Activated CD4-positive, alpha-beta memory T cell treated with anti-CD3 and anti-CD28 coated beads for 36 hours (primary cell): ENCODE measurements around the gene ZNF317. TPM values are rescaled to one million over a fixed set of nuclear protein-coding genes. Genes with fewer than 3 reads are reported as not detected.

Source experiments
- CTCF ChIA-PET: fragments of 350-600 bp; sonication (Branson Sonifier 250); formaldehyde crosslinking; loops from one replicate; lab custom pipeline; 2021; ENCODE audit warnings: antibody characterized with exemption, inconsistent platforms; lab: Charles Lee
- POLR2A ChIA-PET: fragments of 350-600 bp; sonication (Branson Sonifier 250); formaldehyde crosslinking; loops from one replicate; lab custom pipeline; 2021; ENCODE audit warnings: antibody characterized with exemption; lab: Charles Lee
- DNase-seq: peaks from one replicate; pipeline ENCODE4 v3.0.0-alpha.2; 2020
- H3K27ac Mint-ChIP-seq: one replicate; pipeline ENCODE4 v1.8.0; 2021; ENCODE audit warnings: mixed read lengths
- H3K27me3 Mint-ChIP-seq: one replicate; pipeline ENCODE4 v1.8.0; 2021; ENCODE audit warnings: mixed read lengths
- H3K36me3 Mint-ChIP-seq: one replicate; pipeline ENCODE4 v1.8.0; 2021; ENCODE audit warnings: mixed read lengths
- H3K4me1 Mint-ChIP-seq: one replicate; pipeline ENCODE4 v1.8.0; 2021; ENCODE audit warnings: low read depth, mixed read lengths
- H3K4me3 Mint-ChIP-seq: one replicate; pipeline ENCODE4 v1.8.0; 2021; ENCODE audit warnings: mild to moderate bottlenecking, mixed read lengths
- H3K9me3 Mint-ChIP-seq: one replicate; pipeline ENCODE4 v1.8.0; 2021; ENCODE audit warnings: mixed read lengths
- intact Hi-C: fragments of 100-400 bp; cut with micrococcal nuclease; formaldehyde crosslinking; loops from one replicate; pipeline ENCODE4 v1.15.1; 2023
- total RNA-seq, 2 experiments: library from RNA; stranded (reverse); gene quantifications; one replicate each; pipeline ENCODE4 v1.2.3, GENCODE V29; 2021

The ZNF317 gene
- 10 to 100 TPM; 31.8 to 31.9 TPM for total RNA-seq

DNA sequence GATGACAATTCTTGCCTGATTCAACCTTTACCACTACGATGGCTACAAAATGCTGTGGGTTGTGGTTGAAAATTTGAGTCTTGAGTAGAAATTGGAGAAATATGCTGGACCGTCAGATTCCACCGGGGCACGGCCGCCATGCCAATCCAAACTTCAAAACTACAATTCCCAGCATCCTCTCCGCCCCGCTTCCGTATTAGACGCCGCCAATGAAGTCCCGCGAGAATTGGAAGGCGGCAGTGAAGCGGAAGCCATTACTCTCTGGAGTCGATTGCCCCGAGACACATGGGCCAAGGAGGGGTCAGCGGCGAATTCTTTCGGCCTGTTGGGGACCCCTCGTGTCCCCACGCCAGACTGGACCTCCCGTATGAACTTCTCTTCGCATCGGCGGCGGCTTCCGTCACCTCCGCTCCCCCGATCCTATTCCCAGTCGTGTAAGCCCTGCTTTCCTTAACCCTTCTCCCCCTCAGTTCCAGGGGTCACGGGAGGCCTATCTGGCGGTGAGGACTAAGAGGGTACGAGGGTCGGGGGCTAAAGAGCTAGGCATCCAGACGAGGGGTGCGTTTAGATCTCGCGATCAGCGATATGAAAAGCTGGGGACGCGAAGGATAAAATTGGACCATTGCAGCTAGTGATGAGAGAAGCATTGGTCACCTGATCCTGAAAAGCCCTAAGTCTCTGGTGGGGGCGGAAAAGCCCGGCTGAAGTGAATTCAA is at the start of gene ZNF317:
TSS of gene ZNF317 (plus strand) at position 239 of the 716 bp plus-strand sequence. CDS start 15,620 bp downstream, outside the sequence.
- H3K9me3 Mint-ChIP-seq, result peaks cover 16% of the 10 kb centered on the region
- intact Hi-C loops, result loop anchor here (1.0 to 5.0 kb wide), 3 partner anchors 182 to 308 kb away; partner anchors contain the start of genes MBD3L1, ZNF266, ZNF558 and ZNF559
- peak within 1 kb of the TSS; percentile 98 for H3K4me3 Mint-ChIP-seq
- CTCF ChIA-PET, result no interaction called here
- H3K36me3 Mint-ChIP-seq, result peaks cover 29% of the 10 kb centered on the region
- no peaks in the 10 kb centered on the region for H3K27me3 Mint-ChIP-seq
- POLR2A ChIA-PET, result interaction anchor here (0.5 to 0.7 kb wide), 2 partner anchors 295 to 720 kb away, joined by 3 read pairs; partner anchors contain the start of gene ZNF266
- H3K27ac Mint-ChIP-seq, result peak within 1 kb of the TSS; percentile 94
- peaks cover 36% of the 10 kb centered on the region for H3K4me1 Mint-ChIP-seq
- peak; percentile 93 for DNase-seq

DNA sequence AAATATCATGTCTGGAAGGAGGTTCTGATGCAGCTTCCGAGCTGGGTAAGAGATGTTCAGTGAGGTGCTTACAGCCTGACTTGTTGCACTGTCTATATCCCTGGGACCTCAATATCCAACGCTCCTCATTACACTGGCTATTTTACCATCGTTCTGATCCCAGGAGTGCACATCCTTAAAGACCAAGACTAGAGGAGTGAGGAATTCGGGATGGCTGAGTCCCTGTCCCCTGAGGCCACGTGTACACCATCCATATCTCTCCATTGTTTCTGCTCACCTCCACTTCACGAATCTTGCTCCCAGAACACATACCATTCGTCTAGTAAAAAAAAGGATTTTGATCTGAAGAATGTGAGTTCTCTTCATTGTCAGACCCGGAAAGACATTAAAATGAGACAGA is 32.8 kb upstream of the ZNF317 start, which contains the start of gene OR7G2:
TSS of gene OR7G2 (minus strand) at position 101 of the 400 bp plus-strand sequence. CDS start 4,232 bp downstream, outside the sequence.
- POLR2A ChIA-PET, result no interaction called here
- H3K9me3 Mint-ChIP-seq, result no peaks in the 10 kb centered on the region
- no peak for DNase-seq
- peaks cover 18% of the 10 kb centered on the region for H3K27me3 Mint-ChIP-seq
- H3K36me3 Mint-ChIP-seq, result no peaks in the 10 kb centered on the region
- intact Hi-C loops, result no loop called here
- no peak within 1 kb of the TSS for H3K4me3 Mint-ChIP-seq
- CTCF ChIA-PET, result no interaction called here
- H3K27ac Mint-ChIP-seq, result no peak within 1 kb of the TSS
- no peaks in the 10 kb centered on the region for H3K4me1 Mint-ChIP-seq

DNA sequence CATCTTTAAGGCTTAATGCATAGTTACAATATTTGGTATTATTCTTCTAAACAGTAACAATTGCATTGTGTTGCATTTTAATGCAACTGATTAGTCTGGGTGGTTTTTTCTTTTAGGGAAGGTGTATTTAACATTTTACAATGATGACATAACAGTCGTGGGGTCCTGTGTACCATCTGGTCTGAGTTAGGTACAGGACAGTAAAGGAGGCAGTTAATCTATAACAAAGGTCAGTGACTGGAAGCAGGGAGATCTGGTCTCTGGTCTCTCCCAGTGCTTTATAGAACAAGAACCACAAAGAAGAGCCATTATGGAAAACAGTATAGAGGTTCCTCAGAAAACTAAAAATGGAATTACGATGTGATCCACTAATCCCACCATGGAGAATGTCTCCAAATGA is 30.2 kb upstream of the ZNF317 start:
- CTCF ChIA-PET, result no interaction called here
- Mint-ChIP-seq H3K4me3 (no peak overlapping the region), H3K9me3 (no peaks in the 10 kb centered on the region), H3K27ac (no peak overlapping the region), H3K36me3 (no peaks in the 10 kb centered on the region), H3K4me1 (no peaks in the 10 kb centered on the region), H3K27me3 (peaks cover 13% of the 10 kb centered on the region)
- POLR2A ChIA-PET, result no interaction called here
- no peak for DNase-seq
- intact Hi-C loops, result no loop called here

DNA sequence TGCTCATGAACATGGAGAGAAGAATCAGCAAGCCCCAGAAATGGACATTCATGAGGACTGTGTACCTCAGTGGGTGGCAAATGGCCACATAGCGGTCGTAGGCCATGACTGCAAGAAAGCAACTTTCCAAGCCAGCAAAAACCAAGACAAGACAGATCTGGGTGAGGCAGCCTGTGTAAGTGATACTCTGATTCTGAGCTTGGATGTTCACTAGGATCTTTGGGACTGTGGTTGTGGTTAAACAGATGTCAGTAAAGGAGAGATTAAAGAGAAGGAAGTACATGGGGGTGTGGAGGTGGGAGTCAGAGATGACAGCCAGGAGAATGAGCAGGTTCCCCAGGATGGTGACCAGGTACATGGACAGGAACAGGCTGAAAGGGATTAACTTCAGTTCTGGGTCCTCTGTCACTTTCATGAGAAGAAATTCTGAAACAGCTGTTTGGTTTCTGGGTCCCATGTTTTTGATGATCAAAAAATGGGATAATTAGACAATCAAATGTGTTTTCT is 24.8 kb upstream of the ZNF317 start, which contains the start of gene OR7G1:
TSS of gene OR7G1 (minus strand) at position 457 of the 507 bp plus-strand sequence. CDS start at position 457, 0 bp downstream.
- CTCF ChIA-PET, result no interaction called here
- no peaks in the 10 kb centered on the region for H3K4me1 Mint-ChIP-seq
- DNase-seq, result no peak
- H3K36me3 Mint-ChIP-seq, result no peaks in the 10 kb centered on the region
- no peak within 1 kb of the TSS for H3K4me3 Mint-ChIP-seq
- intact Hi-C loops, result no loop called here
- H3K27ac Mint-ChIP-seq, result no peak within 1 kb of the TSS
- POLR2A ChIA-PET, result no interaction called here
- no peaks in the 10 kb centered on the region for H3K9me3 Mint-ChIP-seq
- H3K27me3 Mint-ChIP-seq, result peaks cover 4% of the 10 kb centered on the region

DNA sequence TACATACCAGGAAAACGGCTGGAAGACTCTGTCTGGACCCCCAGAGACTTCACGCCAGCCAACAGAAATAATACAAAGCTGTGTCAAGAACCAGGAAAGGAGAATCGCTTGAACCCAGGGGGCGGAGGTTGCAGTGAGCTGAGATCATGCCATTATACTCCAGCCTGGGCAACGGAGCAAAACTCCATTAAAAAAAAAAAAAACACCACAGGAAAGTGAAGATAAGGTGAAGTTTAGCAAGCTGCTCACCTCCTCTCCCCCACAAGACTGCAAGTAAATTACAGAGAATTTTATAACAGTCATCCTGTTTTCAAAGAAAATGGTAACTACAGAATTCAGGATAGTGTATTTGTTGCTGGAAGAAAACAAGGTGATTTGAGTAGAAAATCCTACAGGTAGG is 23.6 kb upstream of the ZNF317 start:
- DNase-seq, result no peak
- CTCF ChIA-PET, result no interaction called here
- Mint-ChIP-seq H3K4me1 (no peaks in the 10 kb centered on the region), H3K36me3 (no peaks in the 10 kb centered on the region), H3K27ac (no peak overlapping the region), H3K27me3 (peaks cover 4% of the 10 kb centered on the region), H3K4me3 (no peak overlapping the region), H3K9me3 (no peaks in the 10 kb centered on the region)
- POLR2A ChIA-PET, result no interaction called here
- intact Hi-C loops, result no loop called here

DNA sequence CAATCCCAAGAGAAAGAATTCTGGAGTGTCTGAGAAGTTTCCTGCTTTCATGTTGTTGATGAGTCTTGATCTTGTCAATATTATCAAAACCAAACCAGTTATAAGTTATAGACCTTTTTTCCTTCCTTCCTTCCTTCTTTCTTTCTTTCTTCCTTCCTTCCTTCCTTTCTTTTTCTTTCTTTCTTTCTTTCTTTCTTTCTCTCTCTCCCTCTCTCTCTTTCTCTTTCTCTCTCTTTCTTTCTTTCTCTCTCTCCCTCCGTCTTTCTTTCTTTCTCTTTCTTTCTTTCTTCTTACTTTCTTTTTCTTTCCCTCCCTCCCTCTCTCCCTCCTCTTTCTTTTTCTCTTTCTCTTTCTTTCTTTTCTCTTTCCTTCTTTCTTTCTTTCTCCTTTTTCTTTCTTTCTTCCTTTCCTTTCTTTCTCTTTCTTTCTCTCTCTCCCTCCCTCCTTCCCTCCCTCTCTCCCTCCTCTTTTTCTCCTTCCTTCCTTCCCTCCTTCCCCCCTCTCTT is 13.2 kb upstream of the ZNF317 start, which contains the start of gene OR7G3:
TSS of gene OR7G3 (minus strand) at position 51 of the 506 bp plus-strand sequence. CDS start at position 51, 0 bp downstream.
- Mint-ChIP-seq H3K4me3 (no peak within 1 kb of the TSS), H3K27ac (no peak within 1 kb of the TSS), H3K9me3 (no peaks in the 10 kb centered on the region), H3K27me3 (peaks cover 13% of the 10 kb centered on the region), H3K4me1 (peaks cover 3% of the 10 kb centered on the region), H3K36me3 (no peaks in the 10 kb centered on the region)
- POLR2A ChIA-PET, result no interaction called here
- intact Hi-C loops, result no loop called here
- CTCF ChIA-PET, result no interaction called here
- DNase-seq, result no peak

DNA sequence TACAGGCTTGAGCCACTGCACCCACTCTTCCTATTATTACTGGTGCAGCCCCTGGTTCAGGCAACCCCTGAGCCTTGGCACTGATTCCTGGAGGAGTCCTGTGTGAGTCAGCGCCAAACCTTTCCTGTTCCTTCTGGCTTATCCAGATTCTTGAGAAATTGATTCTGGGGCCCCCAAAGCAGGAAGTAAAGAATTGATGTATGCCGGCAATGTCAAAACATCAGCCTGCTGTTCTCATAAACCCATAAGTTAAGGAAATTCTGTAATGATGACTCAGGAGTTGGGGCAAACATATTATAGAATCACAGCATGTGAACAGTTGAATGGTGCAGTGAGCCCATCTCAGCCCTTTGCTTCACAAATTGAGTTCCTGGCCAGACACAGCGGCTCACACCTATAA is 12.0 kb upstream of the ZNF317 start:
- Mint-ChIP-seq H3K27me3 (peaks cover 13% of the 10 kb centered on the region), H3K4me1 (peaks cover 3% of the 10 kb centered on the region)
- POLR2A ChIA-PET, result no interaction called here

DNA sequence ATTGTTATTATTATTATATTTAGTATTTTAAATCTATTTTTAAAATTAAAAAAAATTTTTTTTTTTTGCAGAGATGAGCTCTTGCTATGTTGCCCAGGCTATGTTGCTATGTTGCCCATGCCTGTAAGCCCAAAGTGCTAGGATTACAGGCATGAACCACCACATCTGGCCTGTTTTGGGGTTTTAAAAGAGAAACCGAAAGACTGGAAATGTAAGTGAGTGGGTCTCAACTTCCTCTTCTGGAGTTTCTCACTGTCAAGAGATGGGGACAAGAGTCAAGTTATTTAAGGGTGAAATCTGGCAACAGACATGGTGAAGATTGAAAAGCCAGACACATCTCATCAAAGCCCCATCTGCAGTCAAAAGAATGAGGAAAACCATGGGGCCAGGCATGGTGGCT is 9.2 kb upstream of the ZNF317 start:
- ChIA-PET POLR2A (no interaction called here), CTCF (no interaction called here)
- Mint-ChIP-seq H3K36me3 (no peaks in the 10 kb centered on the region), H3K4me1 (peaks cover 3% of the 10 kb centered on the region), H3K27ac (no peak overlapping the region), H3K27me3 (peaks cover 8% of the 10 kb centered on the region), H3K9me3 (no peaks in the 10 kb centered on the region), H3K4me3 (no peak overlapping the region)
- intact Hi-C loops, result no loop called here
- DNase-seq, result no peak

More for the DNA sequence above, 12.0 kb upstream of the ZNF317 start:
- H3K4me3 Mint-ChIP-seq, result no peak overlapping the region
- DNase-seq, result no peak
- no peak overlapping the region for H3K27ac Mint-ChIP-seq
- no peaks in the 10 kb centered on the region for H3K36me3 Mint-ChIP-seq
- H3K9me3 Mint-ChIP-seq, result no peaks in the 10 kb centered on the region
- CTCF ChIA-PET, result no interaction called here
- intact Hi-C loops, result no loop called here

DNA sequence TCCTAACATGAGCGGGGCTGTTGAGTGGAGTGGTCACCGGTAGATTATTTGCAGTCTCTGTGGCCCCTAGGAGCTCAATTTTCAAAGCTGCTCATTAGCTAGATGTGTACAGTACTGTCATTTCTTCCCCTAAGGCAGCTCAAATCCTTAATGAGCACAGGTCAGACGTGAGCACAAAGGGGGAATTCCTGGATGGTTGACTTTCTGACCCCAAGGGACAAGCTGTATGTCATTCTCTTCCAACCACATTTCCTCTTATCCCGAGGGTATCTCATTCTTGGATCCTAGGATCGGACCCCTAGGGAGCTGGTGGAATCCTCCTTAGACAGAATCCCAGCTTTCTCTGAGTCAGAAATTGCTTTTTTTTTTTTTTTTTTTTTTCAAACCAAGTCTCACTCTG is 7.8 kb upstream of the ZNF317 start:
- POLR2A ChIA-PET, result no interaction called here
- CTCF ChIA-PET, result no interaction called here
- H3K27ac Mint-ChIP-seq, result no peak overlapping the region
- peaks cover 3% of the 10 kb centered on the region for H3K4me1 Mint-ChIP-seq
- intact Hi-C loops, result no loop called here
- no peak for DNase-seq
- no peak overlapping the region for H3K4me3 Mint-ChIP-seq
- no peaks in the 10 kb centered on the region for H3K27me3 Mint-ChIP-seq
- H3K9me3 Mint-ChIP-seq, result no peaks in the 10 kb centered on the region
- no peaks in the 10 kb centered on the region for H3K36me3 Mint-ChIP-seq

DNA sequence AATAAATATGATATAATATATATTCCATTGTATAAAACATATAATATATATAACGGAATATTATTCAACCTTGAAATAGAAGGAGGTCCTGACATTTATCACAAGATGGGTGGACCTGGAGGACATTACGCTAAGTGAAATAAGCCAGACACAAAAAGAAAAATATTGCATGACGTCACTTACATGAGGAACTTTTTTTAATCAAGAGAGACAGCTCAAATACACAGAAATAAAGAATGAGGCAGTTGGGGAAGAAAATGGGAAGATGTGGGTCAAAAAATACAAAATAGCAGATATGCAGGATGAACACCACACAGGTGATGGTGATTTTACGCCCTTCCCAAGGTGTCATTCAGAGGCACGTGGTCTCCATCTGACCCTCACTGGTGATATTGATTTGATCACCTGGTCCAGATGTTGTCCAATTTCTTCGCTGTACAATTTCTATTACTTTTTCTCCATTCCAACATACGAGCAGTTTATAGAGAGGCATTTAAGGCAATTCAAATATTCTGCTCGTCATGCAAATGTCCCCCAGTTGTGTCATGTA is 513 bp upstream of the ZNF317 start:
- intact Hi-C loops, result loop anchor here (1.0 to 5.0 kb wide), 3 partner anchors 183 to 307 kb away; partner anchors contain the start of genes MBD3L1, ZNF266, ZNF558 and ZNF559
- H3K9me3 Mint-ChIP-seq, result peaks cover 9% of the 10 kb centered on the region
- H3K4me1 Mint-ChIP-seq, result peaks cover 34% of the 10 kb centered on the region
- H3K27ac Mint-ChIP-seq, result peak overlapping the region; percentile 94
- ChIA-PET POLR2A (no interaction called here), CTCF (no interaction called here)
- H3K27me3 Mint-ChIP-seq, result no peaks in the 10 kb centered on the region
- H3K36me3 Mint-ChIP-seq, result peaks cover 23% of the 10 kb centered on the region
- DNase-seq, result no peak
- H3K4me3 Mint-ChIP-seq, result peak overlapping the region; percentile 98

DNA sequence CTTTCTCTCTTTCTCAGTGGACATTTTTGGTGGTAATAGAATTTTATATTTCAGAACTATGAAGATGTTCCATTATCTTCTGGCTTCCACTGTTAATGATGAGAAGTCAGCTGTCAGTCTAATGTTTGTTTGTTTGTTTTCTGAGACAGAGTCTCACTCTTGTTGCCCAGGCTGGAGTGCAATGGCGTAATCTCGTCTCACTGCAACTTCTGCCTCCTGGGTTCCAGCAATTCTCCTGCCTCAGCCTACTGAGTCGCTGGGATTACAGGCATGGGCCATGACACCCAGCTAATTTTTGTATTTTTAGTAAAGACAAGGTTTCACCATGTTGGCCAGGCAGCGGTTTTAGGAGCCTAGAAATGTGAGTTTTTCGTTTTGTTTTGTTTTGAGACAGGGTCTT is 4.7 kb downstream of the ZNF317 start:
- H3K4me1 Mint-ChIP-seq, result peaks cover 63% of the 10 kb centered on the region

DNA sequence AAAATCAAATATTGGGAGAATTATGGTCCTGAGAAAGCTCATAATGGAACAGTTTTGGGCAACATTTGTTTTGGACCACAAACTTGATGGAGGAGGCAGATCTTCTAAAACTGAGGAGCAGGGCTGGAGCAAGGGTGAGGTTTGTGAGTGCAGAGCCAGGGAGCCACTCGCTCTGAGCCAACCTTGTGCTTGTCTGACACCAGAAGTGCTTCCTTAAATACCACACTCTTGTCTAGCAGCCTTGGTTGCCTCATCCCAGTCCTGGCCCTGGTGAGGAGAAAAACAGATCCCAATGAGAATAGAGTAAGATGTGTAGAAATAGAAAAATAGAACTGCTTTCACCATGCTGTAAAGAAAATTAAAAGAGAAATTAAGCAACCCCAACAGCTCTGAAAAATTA is 6.7 kb downstream of the ZNF317 start:
- CTCF ChIA-PET, result no interaction called here
- no peaks in the 10 kb centered on the region for H3K27me3 Mint-ChIP-seq
- H3K36me3 Mint-ChIP-seq, result peaks cover 85% of the 10 kb centered on the region
- H3K4me1 Mint-ChIP-seq, result peaks cover 68% of the 10 kb centered on the region
- H3K27ac Mint-ChIP-seq, result no peak overlapping the region
- intact Hi-C loops, result no loop called here
- no peak for DNase-seq
- peaks cover 41% of the 10 kb centered on the region for H3K9me3 Mint-ChIP-seq
- H3K4me3 Mint-ChIP-seq, result no peak overlapping the region
- POLR2A ChIA-PET, result no interaction called here

More for the DNA sequence above, 4.7 kb downstream of the ZNF317 start:
- CTCF ChIA-PET, result interaction anchor here (1.3 kb wide), 1 partner anchor 10 kb away, joined by 3 read pairs; no protein-coding TSS in a partner anchor
- Mint-ChIP-seq H3K9me3 (peaks cover 27% of the 10 kb centered on the region), H3K4me3 (no peak overlapping the region), H3K36me3 (peaks cover 67% of the 10 kb centered on the region), H3K27me3 (no peaks in the 10 kb centered on the region), H3K27ac (no peak overlapping the region)
- intact Hi-C loops, result loop anchor here (5.0 kb wide), 1 partner anchor 177 kb away; the partner anchor contains the start of gene ZNF559
- POLR2A ChIA-PET, result no interaction called here
- DNase-seq, result no peak
